HG03521 (cell line): ENCODE measurements around the gene NUDT22.
A peak's percentile ranks its signal among the peaks of the same experiment; 100 is the strongest.

Experiments
- ATAC-seq: cut with Tn5 transposase; IDR thresholded peaks from one replicate; pipeline ENCODE4 v1.9.1; 2021; ENCODE audit warnings: mild to moderate bottlenecking, moderate library complexity; ENCODE audit not compliant: unreplicated experiment

Gene NUDT22

DNA sequence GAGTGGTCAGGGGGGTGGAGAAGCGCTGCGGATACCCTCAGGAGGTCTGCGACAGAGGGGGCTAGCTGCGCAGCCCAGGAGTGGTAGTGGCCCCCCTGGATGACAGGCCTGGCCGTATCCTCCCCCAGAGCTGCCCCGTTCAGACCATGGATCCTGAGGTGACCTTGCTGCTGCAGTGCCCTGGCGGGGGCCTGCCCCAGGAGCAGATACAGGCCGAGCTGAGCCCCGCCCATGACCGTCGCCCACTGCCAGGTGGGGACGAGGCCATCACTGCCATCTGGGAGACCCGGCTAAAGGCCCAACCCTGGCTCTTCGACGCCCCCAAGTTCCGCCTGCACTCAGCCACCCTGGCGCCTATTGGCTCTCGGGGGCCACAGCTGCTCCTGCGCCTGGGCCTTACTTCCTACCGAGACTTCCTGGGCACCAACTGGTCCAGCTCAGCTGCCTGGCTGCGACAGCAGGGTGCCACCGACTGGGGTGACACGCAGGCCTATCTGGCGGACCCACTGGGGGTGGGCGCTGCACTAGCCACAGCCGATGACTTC, 505 bp downstream of the NUDT22 start:
- no peak for ATAC-seq

DNA sequence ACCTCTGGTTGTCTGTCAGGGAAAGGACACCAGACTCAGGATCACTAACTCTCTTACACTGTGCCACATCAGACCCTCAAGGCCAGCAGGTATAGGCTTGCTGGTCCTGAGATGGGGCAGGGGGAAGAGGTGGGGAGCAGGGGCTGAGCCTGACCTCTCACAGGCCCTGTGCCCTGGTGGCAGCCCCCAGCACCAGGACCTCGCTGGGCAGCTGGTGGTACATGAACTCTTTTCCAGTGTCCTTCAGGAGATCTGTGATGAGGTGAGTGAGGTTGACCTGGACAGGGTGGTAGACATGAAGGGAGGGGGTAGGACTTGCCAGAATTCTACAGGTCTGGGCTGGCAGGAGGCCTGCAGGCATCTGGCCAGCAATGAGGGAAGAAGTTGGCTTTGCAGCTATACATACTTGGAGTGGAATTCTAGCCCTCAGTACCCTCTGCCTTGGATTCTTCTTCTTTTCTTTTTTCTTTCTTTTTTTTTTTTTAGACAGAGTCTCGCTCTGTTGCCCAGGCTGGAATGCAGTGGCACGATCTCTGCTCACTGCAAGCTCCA, 1.4 kb downstream of the NUDT22 start:
- no peak for ATAC-seq

DNA sequence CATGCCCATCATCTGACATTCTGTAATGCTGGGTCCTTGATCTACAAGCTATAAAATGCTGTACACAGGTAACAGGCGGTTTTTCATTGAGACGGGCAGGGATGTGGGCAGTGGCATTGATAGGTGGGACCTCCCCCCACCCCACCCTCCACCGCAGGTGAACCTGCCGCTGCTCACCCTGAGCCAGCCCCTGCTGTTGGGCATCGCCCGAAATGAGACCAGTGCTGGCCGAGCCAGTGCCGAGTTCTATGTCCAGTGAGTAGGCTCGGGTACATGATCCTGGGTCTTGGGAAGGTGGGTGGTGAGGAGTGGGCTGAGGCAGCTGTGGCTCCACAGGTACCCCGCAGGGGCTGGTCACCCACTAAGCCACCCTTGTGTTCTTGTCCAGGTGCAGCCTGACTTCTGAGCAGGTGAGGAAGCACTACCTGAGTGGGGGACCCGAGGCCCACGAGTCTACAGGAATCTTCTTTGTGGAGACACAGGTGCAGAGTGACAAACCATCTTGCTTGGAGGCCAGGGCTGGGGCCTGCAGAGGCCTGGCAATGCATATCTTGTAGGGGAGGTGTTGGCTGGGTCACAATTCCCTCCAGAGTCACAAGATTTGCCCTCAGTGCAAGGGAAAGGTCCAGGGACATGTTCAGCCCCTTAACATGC, 3.1 kb downstream of the NUDT22 start:
- no peak for ATAC-seq

DNA sequence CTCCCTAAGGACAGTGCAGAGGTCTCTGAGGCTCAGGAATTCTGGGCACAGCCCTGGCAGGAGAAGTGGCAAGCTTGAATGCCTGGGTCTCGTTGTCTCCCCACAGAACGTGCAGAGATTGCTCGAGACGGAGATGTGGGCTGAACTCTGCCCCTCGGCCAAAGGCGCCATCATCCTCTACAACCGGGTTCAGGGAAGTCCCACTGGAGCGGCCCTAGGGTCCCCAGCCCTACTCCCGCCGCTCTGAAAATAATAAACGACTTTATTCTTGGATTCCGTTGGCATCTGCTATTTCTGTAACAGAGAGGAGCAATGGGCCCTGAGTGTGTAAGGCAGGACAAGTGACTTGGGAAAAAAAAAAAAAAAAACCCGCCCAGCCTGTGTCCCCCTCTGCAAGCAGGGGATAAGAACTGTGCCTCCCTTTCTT, 3.7 kb downstream of the NUDT22 start:
- no peak for ATAC-seq

DNA sequence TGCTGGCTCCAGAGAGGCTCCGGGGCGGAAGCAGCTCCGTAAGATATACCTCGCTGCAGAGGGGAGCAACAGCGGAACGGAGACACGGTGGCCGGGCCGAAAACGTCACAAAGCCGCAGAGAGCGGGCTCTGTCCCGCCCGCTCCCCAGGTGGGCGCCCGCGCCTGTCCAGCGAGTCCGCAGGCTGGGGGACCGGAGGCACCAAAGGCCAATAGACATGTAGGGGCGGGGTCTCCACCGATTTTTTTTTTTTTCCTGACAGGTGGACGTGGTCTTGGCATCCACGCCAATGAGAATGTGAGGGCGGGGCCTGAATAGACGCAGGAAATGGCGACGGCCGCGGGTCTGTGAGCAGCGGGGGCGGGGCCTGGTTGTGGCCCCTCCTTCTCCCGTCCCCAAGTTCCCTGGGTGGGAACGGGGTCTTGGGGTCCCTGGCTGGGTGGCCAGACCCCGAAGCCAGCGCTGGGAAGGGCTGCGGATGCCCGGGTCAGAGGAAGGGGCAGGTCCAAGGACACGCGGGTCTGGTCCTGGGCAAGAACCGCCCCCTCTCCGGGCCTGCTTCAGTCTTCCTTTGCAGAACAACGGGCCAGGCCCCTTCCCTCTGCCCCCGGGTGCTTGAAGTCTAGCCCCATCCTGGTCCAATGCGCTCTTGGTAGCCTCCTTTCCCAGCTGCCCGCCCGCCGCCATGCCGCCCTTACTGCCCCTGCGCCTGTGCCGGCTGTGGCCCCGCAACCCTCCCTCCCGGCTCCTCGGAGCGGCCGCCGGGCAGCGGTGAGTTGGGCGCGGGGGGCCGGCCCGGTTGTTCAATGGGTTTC, 4.3 kb downstream of the NUDT22 start, which contains the start of gene DNAJC4:
Gene DNAJC4, plus strand, starts transcription at position 378 of the 814 bp plus-strand sequence. Its CDS starts 307 bp downstream, at position 685.
- peak; percentile 37 for ATAC-seq

DNA sequence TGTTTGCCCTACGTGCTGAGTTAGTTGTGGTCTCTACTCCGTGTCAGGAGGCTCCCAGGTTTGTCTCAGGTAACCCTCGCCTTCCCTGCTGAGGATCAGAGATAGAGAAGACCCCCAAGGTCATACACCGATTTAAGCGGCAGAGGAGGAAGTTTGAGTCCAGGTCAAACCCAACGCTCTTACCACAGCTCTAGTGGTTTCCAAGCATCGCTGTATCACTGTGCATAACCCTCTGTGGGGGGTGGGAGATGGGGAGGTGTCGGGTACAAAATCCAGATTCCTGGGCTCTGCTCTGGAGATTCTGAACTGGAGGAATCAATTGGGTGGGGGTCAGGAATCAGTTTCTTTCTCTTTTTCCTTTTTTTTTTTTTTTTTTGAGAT, 4.9 kb downstream of the NUDT22 start:
- ATAC-seq: no peak

DNA sequence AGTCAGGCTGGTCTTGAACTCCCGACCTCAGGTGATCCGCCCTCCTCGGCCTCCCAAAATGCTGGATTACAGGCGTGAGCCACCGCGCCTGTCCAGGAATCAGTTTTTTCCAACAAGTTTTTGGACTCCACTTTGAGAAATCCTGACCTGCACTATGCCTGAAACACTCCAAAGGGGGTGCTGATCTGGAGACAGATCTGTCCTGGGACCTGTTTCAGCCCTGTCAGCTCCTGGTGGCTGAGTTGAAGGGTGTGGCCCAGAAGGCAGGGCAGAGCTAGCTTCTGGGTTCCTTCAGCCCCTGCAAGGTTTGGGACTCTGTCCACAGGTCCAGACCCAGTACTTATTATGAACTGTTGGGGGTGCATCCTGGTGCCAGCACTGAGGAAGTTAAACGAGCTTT, 5.5 kb downstream of the NUDT22 start:
- no peak for ATAC-seq

DNA sequence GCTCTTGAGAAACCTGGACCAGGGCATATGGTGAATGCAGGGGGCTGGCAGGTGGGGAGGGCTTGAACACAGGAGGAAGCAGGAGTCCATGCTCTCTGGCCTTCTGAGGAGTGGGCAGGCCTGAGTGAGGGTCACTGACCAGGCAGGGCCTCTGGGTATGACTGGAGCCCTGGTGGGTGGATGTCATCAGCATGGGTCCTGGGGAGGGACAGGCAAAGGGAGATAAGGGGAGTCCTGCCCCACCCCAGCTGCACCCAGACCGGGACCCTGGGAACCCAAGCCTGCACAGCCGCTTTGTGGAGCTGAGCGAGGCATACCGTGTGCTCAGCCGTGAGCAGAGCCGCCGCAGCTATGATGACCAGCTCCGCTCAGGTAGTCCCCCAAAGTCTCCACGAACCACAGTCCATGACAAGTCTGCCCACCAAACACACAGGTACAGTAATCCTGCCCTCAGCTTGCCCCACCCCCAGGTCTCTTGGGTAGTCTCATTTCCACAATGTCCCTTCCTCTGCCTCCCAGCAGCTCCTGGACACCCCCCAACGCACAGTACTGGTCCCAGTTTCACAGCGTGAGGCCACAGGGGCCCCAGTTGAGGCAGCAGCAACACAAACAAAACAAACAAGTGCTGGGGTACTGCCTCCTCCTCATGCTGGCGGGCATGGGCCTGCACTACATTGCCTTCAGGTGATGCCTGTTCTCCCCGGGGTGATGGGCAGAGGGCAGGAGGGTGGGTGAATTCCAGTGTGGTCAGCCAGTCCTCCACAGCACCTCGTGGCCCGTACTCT, 6.3 kb downstream of the NUDT22 start:
- ATAC-seq: no peak

DNA sequence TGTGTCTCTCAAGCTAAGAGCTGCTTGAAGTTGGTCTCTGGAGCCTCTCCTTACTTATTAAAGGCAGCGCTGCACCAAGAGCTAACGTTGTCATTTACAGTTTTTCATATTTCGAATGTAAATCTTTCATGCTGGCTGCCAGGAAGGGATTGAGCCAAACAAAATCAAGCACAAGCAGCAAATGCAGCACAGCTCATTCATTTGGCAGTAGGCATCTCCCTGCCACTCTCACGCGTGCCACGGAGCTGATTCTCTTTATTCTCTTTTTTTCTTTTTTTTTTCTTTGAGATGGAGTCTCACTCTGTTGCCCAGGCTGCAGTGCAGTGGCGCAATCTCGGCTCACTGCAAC, 6.9 kb downstream of the NUDT22 start:
- ATAC-seq: no peak

DNA sequence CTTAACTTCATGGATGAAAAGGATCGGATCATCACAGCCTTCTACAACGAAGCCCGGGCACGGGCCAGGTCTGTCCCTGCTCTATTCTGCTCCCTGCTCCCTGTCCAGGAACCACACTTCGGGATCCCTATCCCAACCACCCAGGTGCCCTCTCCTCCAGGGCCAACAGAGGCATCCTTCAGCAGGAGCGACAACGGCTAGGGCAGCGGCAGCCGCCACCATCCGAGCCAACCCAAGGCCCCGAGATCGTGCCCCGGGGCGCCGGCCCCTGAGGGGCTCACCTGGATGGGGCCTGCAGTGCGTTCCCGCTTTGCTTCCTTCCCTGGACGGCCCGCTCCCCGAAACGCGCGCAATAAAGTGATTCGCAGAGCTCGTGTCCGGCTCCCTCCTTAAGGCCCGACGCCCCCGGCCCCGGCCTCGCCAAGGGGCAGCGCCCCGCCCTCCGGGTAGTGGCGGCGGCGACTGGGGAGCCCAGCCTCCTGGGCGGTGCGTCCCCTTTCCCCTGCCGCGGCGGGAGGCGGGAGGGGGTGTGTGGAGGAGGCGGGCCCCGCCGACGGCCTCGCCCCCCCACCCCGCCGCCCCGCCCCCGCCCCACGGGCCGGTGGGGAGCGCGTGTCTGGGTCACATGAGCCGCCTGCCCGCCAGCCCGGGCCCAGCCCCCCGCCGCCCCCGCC, 8.0 kb downstream of the NUDT22 start, which contains the start of gene VEGFB:
Gene VEGFB, plus strand, starts transcription at position 672 of the 674 bp plus-strand sequence. CDS start 250 bp downstream, outside the sequence.
- ATAC-seq: peak; percentile 39

DNA sequence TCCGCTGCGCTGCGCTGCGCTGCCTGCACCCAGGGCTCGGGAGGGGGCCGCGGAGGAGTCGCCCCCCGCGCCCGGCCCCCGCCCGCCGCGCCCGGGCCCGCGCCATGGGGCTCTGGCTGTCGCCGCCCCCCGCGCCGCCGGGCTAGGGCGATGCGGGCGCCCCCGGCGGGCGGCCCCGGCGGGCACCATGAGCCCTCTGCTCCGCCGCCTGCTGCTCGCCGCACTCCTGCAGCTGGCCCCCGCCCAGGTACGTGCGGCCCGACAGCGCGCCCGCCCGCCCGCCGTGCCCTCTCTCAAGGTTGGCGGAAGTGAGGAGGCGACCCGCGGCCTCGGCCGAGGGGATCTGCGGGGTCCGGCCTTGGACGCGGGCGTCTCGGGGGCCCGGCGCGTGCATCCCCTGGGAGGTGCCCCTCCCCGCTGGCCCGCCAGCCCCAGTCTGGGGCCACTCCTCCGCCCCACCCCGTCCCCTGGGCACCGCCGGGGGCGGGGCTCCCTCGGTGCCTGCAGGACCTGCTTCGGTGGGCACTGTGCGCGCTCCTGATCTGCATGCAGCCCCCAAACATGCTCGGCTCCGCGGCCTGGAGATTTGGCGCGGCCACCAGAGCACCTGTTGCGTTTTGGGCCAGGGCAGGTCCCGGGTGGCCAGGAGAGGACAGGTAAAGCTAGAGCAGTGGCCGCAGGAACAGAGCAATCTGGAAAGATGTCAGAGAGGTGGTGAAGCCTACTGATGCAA, 8.7 kb downstream of the NUDT22 start:
- ATAC-seq: peak; percentile 12

DNA sequence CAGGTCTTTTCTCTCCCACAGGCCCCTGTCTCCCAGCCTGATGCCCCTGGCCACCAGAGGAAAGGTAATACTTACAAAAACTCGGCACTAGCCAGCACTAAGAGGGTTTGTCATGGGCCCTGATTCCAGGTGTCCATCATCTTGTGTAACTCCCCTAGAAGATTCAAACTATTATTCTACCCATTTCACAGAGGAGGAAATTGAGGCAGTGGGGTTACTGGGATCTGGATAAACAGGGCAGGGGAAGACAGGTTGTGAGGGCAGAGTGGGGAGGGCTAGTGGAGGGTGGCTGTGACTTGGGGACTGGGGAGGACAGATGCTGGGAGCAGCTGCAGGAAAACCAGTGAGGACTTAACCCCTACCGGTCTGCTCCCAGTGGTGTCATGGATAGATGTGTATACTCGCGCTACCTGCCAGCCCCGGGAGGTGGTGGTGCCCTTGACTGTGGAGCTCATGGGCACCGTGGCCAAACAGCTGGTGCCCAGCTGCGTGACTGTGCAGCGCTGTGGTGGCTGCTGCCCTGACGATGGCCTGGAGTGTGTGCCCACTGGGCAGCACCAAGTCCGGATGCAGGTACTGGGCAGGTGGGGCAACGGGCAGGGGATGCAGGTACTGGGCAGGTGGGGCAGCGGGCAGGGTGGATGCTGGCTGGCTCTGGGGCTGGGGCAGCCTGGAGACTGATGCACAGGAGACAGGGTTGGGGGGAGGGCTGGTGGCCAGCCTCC, 9.5 kb downstream of the NUDT22 start:
- no peak for ATAC-seq

DNA sequence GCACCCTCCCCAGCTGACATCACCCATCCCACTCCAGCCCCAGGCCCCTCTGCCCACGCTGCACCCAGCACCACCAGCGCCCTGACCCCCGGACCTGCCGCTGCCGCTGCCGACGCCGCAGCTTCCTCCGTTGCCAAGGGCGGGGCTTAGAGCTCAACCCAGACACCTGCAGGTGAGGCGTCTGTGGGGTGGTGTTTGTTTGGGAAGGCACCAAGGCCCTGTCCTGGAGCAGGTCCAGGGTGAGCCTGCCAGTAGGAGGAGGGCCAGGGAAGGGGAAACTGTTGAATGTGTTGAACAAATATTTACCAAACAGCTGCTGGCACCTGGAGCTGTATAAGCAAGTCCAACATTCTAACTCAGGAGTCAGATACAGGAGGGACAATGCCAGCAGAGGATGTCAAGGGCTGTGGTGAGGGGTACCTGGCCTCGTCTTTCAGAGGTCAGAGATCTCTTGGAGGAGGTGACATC, 11.4 kb downstream of the NUDT22 start:
- ATAC-seq: no peak

DNA sequence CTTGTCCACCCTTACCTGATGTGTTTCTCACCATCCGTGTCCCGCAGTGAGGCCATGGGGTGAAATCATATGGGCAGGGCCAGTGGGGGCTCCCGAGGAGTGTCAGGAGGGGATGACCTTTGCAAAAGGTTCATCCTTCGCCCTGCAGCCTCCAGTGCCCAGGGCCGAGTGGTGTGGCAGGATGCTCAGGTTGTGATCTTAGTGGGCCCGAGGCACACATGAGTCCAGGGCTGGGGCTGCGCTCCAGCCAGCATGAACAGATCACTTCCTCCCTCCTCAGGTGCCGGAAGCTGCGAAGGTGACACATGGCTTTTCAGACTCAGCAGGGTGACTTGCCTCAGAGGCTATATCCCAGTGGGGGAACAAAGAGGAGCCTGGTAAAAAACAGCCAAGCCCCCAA, 12.0 kb downstream of the NUDT22 start:
- ATAC-seq: no peak

DNA sequence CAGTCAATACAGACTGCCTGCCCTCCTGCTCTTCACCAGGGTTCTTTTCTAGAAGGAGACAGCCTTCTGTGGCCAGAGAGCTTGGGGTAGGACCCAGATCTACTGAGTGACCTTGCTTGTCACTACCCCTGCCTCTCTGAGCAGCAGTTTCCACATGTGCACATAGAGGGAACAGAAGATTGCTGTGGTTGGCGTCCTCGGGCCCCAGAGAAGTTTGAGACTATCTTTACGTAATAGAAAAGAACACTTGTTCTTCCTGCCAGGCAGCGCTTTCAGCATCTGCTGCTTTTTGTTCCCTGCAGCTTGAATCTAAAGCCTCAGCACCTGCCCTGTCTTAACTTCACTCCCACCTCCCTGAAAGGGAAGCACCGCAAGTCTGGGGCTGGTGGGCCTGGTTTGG, 12.9 kb downstream of the NUDT22 start:
- no peak for ATAC-seq

DNA sequence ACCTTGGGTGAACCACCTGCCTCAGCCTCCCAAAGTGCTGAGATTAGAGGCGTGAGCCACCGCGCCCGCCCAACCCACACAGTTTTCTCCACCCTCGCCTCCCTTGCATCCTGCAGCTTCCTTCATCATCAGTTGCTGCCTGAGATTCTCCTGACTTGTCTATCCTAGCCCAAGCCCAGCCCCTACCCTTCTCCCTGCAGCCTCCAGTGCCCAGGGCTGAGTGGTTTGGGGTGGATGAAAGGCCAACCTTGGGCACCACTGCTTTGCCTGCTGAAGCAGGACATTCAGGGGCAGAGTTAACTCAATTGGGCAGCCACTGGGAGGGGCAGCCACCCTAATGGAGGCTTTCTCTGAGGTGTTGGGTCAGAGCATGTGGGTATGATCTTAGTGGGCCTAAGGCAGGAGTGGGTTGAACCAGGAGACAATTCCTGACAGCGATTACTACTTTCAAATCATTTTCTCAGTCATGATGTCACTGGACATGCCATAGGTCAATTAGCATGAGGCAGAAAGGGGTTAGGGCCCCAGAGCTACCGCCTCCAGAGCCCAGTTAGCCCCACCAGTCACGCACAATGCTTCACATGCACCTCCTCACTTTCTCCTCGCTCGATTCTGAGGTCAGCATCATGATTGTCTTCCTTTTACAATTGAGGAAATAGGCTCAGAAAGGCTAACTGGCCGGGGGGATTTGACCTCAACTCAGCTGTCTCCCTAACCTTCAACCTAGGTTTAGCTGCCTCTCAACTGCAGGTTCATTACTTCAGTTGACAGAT, 13.8 kb downstream of the NUDT22 start:
- ATAC-seq: no peak

DNA sequence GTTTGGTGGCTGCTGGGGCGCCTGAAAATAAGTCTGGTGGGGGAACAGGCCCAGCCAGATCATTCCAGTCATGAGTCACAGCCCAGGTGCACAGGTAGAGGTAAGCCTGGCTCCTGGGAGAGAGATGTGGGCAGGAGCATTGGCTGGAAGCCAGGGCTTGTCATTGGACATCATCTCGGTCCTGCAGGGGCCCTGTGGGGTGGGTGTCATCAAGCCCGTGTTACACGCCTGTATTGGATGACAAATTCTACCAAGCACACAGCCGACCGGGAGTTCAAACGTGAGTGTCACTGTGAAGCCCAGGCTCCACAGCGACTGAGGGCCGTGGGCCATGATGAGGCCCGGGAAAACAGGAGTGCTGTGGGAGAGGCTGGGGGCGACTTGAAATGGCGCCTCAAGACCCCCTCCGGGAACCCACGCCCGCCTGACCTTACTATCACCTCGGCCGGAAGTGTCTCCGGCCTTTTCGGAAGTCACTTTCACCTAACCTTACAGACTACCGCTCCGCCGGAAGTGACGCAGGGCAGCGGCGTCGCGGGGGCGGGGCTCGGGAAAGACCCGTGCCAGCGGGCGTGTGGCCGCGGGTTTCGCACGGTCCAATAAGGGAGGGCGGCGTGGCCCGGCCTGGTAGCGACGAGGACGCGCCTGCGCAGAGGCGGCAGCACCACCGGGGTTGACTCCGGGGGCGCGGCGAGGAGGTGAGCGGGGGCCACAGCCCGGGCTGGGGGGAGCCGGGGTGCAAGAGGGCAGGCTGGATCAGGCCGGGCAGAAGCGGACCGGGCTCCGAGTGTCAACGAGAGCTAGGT, 14.6 kb downstream of the NUDT22 start, which contains the start of gene FKBP2:
Gene FKBP2, plus strand, starts transcription at position 661 of the 806 bp plus-strand sequence. CDS start 1,293 bp downstream, outside the sequence.
- ATAC-seq: peak; percentile 44
